BE2C (cell line): ENCODE measurements around the gene MEAK7.

Experiments used
- DNase-seq: peaks from one replicate; pipeline ENCODE4 v3.0.0-alpha.2; 2020
- H3K27me3 ChIP-seq: fragments of 250-450 bp; sonication (Bioruptor Pico); 2 replicates; pipeline ENCODE4 v1.5.1; 2020; ENCODE audit warnings: mild to moderate bottlenecking
- H3K36me3 ChIP-seq: fragments of 250-450 bp; sonication (Bioruptor Pico); 2 replicates; pipeline ENCODE4 v1.5.1; 2020; ENCODE audit warnings: mild to moderate bottlenecking
- H3K4me1 ChIP-seq: fragments of 250-450 bp; sonication (Bioruptor Pico); 2 replicates; pipeline ENCODE4 v1.5.1; 2020
- H3K4me3 ChIP-seq: 2 replicates; pipeline ENCODE4 v1.5.1; 2011; ENCODE audit warnings: low read depth, low read length
- H3K9me3 ChIP-seq: fragments of 250-450 bp; sonication (Bioruptor Pico); 2 replicates; pipeline ENCODE4 v1.5.1; 2020
- CTCF ChIP-seq: IDR thresholded peaks from 2 replicates; pipeline ENCODE4 v1.5.1; 2012; ENCODE audit warnings: mild to moderate bottlenecking, low read depth, low read length

The MEAK7 gene

GRCh38 chr16:84467709-84468108 is 36.8 kb downstream of the MEAK7 start:
- TF ChIP-seq CTCF = no peak
- H3K4me3 ChIP-seq = no peak overlapping the region
- no peak for DNase-seq
- H3K9me3 ChIP-seq = no peaks in the 10 kb centered on the region; the same call in 1 of the 2 replicates
- H3K36me3 ChIP-seq = no peaks in the 10 kb centered on the region
- no peaks in the 10 kb centered on the region for H3K4me1 ChIP-seq
- H3K27me3 ChIP-seq = no peaks in the 10 kb centered on the region

GRCh38 chr16:84467256-84467655 is 37.2 kb downstream of the MEAK7 start:
- no peak for TF ChIP-seq CTCF
- Histone ChIP-seq H3K4me3 (no peak overlapping the region), H3K36me3 (no peaks in the 10 kb centered on the region), H3K9me3 (no peaks in the 10 kb centered on the region; the same call in 1 of the 2 replicates), H3K4me1 (no peaks in the 10 kb centered on the region), H3K27me3 (no peaks in the 10 kb centered on the region)
- DNase-seq = no peak

- no peak for TF ChIP-seq CTCF
- Histone ChIP-seq H3K9me3 (no peaks in the 10 kb centered on the region; the same call in 1 of the 2 replicates), H3K4me3 (no peak overlapping the region), H3K36me3 (no peaks in the 10 kb centered on the region), H3K4me1 (no peaks in the 10 kb centered on the region), H3K27me3 (no peaks in the 10 kb centered on the region)
- no peak for DNase-seq
Observed at GRCh38 chr16:84466692-84467091, 37.8 kb downstream of the MEAK7 start.

GRCh38 chr16:84465154-84465553 is 39.3 kb downstream of the MEAK7 start:
- DNase-seq = no peak
- H3K4me3 ChIP-seq = no peak overlapping the region
- no peaks in the 10 kb centered on the region for H3K36me3 ChIP-seq
- H3K4me1 ChIP-seq = no peaks in the 10 kb centered on the region
- TF ChIP-seq CTCF = no peak
- no peaks in the 10 kb centered on the region for H3K27me3 ChIP-seq
- H3K9me3 ChIP-seq = no peaks in the 10 kb centered on the region

GRCh38 chr16:84464116-84464515 is 40.3 kb downstream of the MEAK7 start:
- no peaks in the 10 kb centered on the region for H3K9me3 ChIP-seq
- no peak for DNase-seq
- H3K4me1 ChIP-seq = no peaks in the 10 kb centered on the region
- no peaks in the 10 kb centered on the region for H3K27me3 ChIP-seq
- TF ChIP-seq CTCF = no peak
- H3K4me3 ChIP-seq = no peak overlapping the region
- H3K36me3 ChIP-seq = no peaks in the 10 kb centered on the region

GRCh38 chr16:84463221-84463620 is 41.2 kb downstream of the MEAK7 start:
- no peak for DNase-seq
- Histone ChIP-seq H3K27me3 (no peaks in the 10 kb centered on the region), H3K4me3 (no peak overlapping the region), H3K36me3 (no peaks in the 10 kb centered on the region), H3K9me3 (no peaks in the 10 kb centered on the region), H3K4me1 (no peaks in the 10 kb centered on the region)
- no peak for TF ChIP-seq CTCF
